GM04504 (cell line): ENCODE results near the gene CCT8L2.
"Not testable (repeated sequence)": the region's sequence is repeated elsewhere in the genome, so short reads cannot be mapped to it uniquely, and the experiment has no call there.

Source experiments
- DNase-seq: peaks from one replicate; pipeline ENCODE4 v3.0.0-alpha.2; 2012; ENCODE audit warnings: low read depth

The CCT8L2 gene

GRCh38 chr22:16592710-16593109, at the start of gene CCT8L2:
TSS of gene CCT8L2 (minus strand) at chr22:16592810. CDS start at chr22:16592550, 260 bp downstream.
- DNase-seq = not testable (repeated sequence)

GRCh38 chr22:16635442-16635841, 42.8 kb upstream of the CCT8L2 start:
- DNase-seq = not testable (repeated sequence)

GRCh38 chr22:16634092-16634491, 41.5 kb upstream of the CCT8L2 start:
- not testable (repeated sequence) for DNase-seq

GRCh38 chr22:16628476-16628875, 35.9 kb upstream of the CCT8L2 start:
- DNase-seq = not testable (repeated sequence)

- DNase-seq = not testable (repeated sequence)
These were observed 32.4 kb upstream of the CCT8L2 start for GRCh38 chr22:16625018-16625417.

- DNase-seq = not testable (repeated sequence)
These were observed 31.0 kb upstream of the CCT8L2 start for GRCh38 chr22:16623595-16623994.

- DNase-seq = not testable (repeated sequence)
These were observed 24.9 kb upstream of the CCT8L2 start for GRCh38 chr22:16617516-16617915.

GRCh38 chr22:16616390-16616938, 23.9 kb upstream of the CCT8L2 start:
- DNase-seq = not testable (repeated sequence)

- not testable (repeated sequence) for DNase-seq
These were observed 23.1 kb upstream of the CCT8L2 start for GRCh38 chr22:16615606-16616245.

- DNase-seq = no peak
These were observed 17.1 kb upstream of the CCT8L2 start for GRCh38 chr22:16609548-16610261.

GRCh38 chr22:16608931-16609330, 16.3 kb upstream of the CCT8L2 start:
- DNase-seq = no peak

- DNase-seq = not testable (repeated sequence)
These were observed 11.8 kb upstream of the CCT8L2 start for GRCh38 chr22:16604257-16604998.

- not testable (repeated sequence) for DNase-seq
These were observed 11.2 kb upstream of the CCT8L2 start for GRCh38 chr22:16603770-16604242.

- DNase-seq = no peak
These were observed 10.8 kb upstream of the CCT8L2 start for GRCh38 chr22:16603448-16603768.

- DNase-seq = not testable (repeated sequence)
These were observed 10.3 kb upstream of the CCT8L2 start for GRCh38 chr22:16602728-16603447.

- DNase-seq = not testable (repeated sequence)
These were observed 9.7 kb upstream of the CCT8L2 start for GRCh38 chr22:16602224-16602727.

GRCh38 chr22:16601437-16602223, 9.0 kb upstream of the CCT8L2 start:
- no peak for DNase-seq

GRCh38 chr22:16600644-16601436, 8.2 kb upstream of the CCT8L2 start:
- DNase-seq = not testable (repeated sequence)

- not testable (repeated sequence) for DNase-seq
These were observed 7.0 kb upstream of the CCT8L2 start for GRCh38 chr22:16599648-16600047.

GRCh38 chr22:16595251-16595650, 2.6 kb upstream of the CCT8L2 start:
- not testable (repeated sequence) for DNase-seq
